ENCODE results near the gene UCK1.

The UCK1 gene

GRCh38 chr9:131492070-131492469, 39.0 kb downstream of the UCK1 start:
- no peak for DNase-seq

- no peak for DNase-seq
These were observed 39.9 kb downstream of the UCK1 start for GRCh38 chr9:131491001-131491710.

GRCh38 chr9:131490514-131490913, 40.5 kb downstream of the UCK1 start:
- DNase-seq: no peak

GRCh38 chr9:131487621-131488031, 43.4 kb downstream of the UCK1 start:
- DNase-seq: no peak

GRCh38 chr9:131487001-131487400, 44.1 kb downstream of the UCK1 start:
- no peak for DNase-seq

- no peak for DNase-seq
These were observed 45.2 kb downstream of the UCK1 start for GRCh38 chr9:131485728-131486422.

GRCh38 chr9:131485206-131485605, 45.9 kb downstream of the UCK1 start:
- no peak for DNase-seq

- DNase-seq: no peak
These were observed 46.4 kb downstream of the UCK1 start for GRCh38 chr9:131484560-131485185.

GRCh38 chr9:131484051-131484445, 47.0 kb downstream of the UCK1 start:
- no peak for DNase-seq

- no peak for DNase-seq
These were observed 47.6 kb downstream of the UCK1 start for GRCh38 chr9:131483319-131484050.

GRCh38 chr9:131482343-131483006, 48.6 kb downstream of the UCK1 start:
- no peak for DNase-seq

GRCh38 chr9:131481441-131482342, 49.4 kb downstream of the UCK1 start:
- no peak for DNase-seq

- DNase-seq: no peak
These were observed 50.8 kb downstream of the UCK1 start for GRCh38 chr9:131480258-131480657.

GRCh38 chr9:131478911-131479310, 52.2 kb downstream of the UCK1 start:
- no peak for DNase-seq

GRCh38 chr9:131478421-131478868, 52.6 kb downstream of the UCK1 start:
- DNase-seq: no peak

GRCh38 chr9:131477816-131478419, 53.1 kb downstream of the UCK1 start:
- DNase-seq: no peak

GRCh38 chr9:131477367-131477766, 53.7 kb downstream of the UCK1 start:
- DNase-seq: no peak

GRCh38 chr9:131476777-131477345, 54.2 kb downstream of the UCK1 start:
- no peak for DNase-seq

GRCh38 chr9:131475956-131476776, 54.9 kb downstream of the UCK1 start:
- DNase-seq: no peak

All from NCI-H1105 treated with DMSO at 0.1 percent for 48 hours (cell line).